NCI-H1694 (cell line): Measurements from ENCODE around the gene ZNF641.

Experiments used
- DNase-seq: peaks from one replicate; lab custom pipeline; 2025; lab: John Stamatoyannopoulos, UW

Gene ZNF641

GRCh38 chr12:48350249-48351021 lies at the start of gene ZNF641:
Gene ZNF641 (minus strand): TSS chr12:48350919. CDS start chr12:48348090, 2,829 bp downstream.
- DNase-seq = no peak

GRCh38 chr12:48390026-48390425 lies 39.3 kb upstream of the ZNF641 start:
- DNase-seq = no peak

GRCh38 chr12:48389409-48389808 lies 38.7 kb upstream of the ZNF641 start:
- DNase-seq = no peak

- no peak for DNase-seq
Observed at GRCh38 chr12:48388938-48389337, 38.2 kb upstream of the ZNF641 start.

- DNase-seq = no peak
Observed at GRCh38 chr12:48388460-48388859, 37.7 kb upstream of the ZNF641 start.

GRCh38 chr12:48380596-48380995 lies 29.9 kb upstream of the ZNF641 start:
- no peak for DNase-seq

- no peak for DNase-seq
Observed at GRCh38 chr12:48379794-48380193, 29.1 kb upstream of the ZNF641 start.

GRCh38 chr12:48377646-48378045 lies 26.9 kb upstream of the ZNF641 start:
- no peak for DNase-seq

- DNase-seq = no peak
Observed at GRCh38 chr12:48374164-48374563, 23.4 kb upstream of the ZNF641 start.

- no peak for DNase-seq
Observed at GRCh38 chr12:48366131-48366530, 15.4 kb upstream of the ZNF641 start.

GRCh38 chr12:48361664-48362339 lies 11.1 kb upstream of the ZNF641 start:
- DNase-seq = no peak

- no peak for DNase-seq
Observed at GRCh38 chr12:48358937-48359513, 8.3 kb upstream of the ZNF641 start.

GRCh38 chr12:48356041-48356768 lies 5.5 kb upstream of the ZNF641 start:
- DNase-seq = no peak

- no peak for DNase-seq
Observed at GRCh38 chr12:48352157-48352760, 1.5 kb upstream of the ZNF641 start.

GRCh38 chr12:48351022-48351708 lies 446 bp upstream of the ZNF641 start:
- no peak for DNase-seq

- DNase-seq = no peak
Observed at GRCh38 chr12:48349471-48349870, 1.2 kb downstream of the ZNF641 start.

GRCh38 chr12:48342980-48343379 lies 7.7 kb downstream of the ZNF641 start:
- no peak for DNase-seq

GRCh38 chr12:48340943-48341342 lies 9.8 kb downstream of the ZNF641 start:
- DNase-seq = no peak

- no peak for DNase-seq
Observed at GRCh38 chr12:48339442-48340117, 11.1 kb downstream of the ZNF641 start.

- no peak for DNase-seq
Observed at GRCh38 chr12:48336564-48336963, 14.2 kb downstream of the ZNF641 start.

GRCh38 chr12:48336061-48336460 lies 14.7 kb downstream of the ZNF641 start:
- DNase-seq = no peak
